Activated CD4-positive, alpha-beta T cell treated with anti-CD3 and anti-CD28 coated beads, Interleukin-2, amount 50 U/mL, for 1 hour (primary cell): ENCODE measurements around the gene OR51B4.

Experiments
- DNase-seq: peaks from one replicate; pipeline ENCODE4 v3.0.0-alpha.2; 2020

Gene OR51B4

GRCh38 chr11:5293028-5293427 is 8.7 kb downstream of the OR51B4 start:
- DNase-seq, result no peak

GRCh38 chr11:5291207-5291838 is 10.4 kb downstream of the OR51B4 start:
- no peak for DNase-seq

GRCh38 chr11:5290106-5290505 is 11.6 kb downstream of the OR51B4 start:
- DNase-seq, result no peak

- DNase-seq, result no peak
These were observed 12.1 kb downstream of the OR51B4 start for GRCh38 chr11:5289696-5290095.

- no peak for DNase-seq
These were observed 12.7 kb downstream of the OR51B4 start for GRCh38 chr11:5288906-5289550.

GRCh38 chr11:5288108-5288905 is 13.4 kb downstream of the OR51B4 start:
- no peak for DNase-seq

GRCh38 chr11:5286901-5287300 is 14.8 kb downstream of the OR51B4 start:
- DNase-seq, result no peak

- no peak for DNase-seq
These were observed 15.4 kb downstream of the OR51B4 start for GRCh38 chr11:5286351-5286750.

GRCh38 chr11:5285703-5286340 is 15.9 kb downstream of the OR51B4 start:
- DNase-seq, result no peak

GRCh38 chr11:5284637-5285036 is 17.1 kb downstream of the OR51B4 start:
- DNase-seq, result no peak

GRCh38 chr11:5283882-5284281 is 17.9 kb downstream of the OR51B4 start:
- DNase-seq, result no peak

GRCh38 chr11:5283086-5283485 is 18.7 kb downstream of the OR51B4 start:
- no peak for DNase-seq

- no peak for DNase-seq
These were observed 19.1 kb downstream of the OR51B4 start for GRCh38 chr11:5282628-5283027.

- DNase-seq, result no peak
These were observed 20.1 kb downstream of the OR51B4 start for GRCh38 chr11:5281596-5281995.

- peak; percentile 0 for DNase-seq
These were observed 21.1 kb downstream of the OR51B4 start for GRCh38 chr11:5280582-5281102.

GRCh38 chr11:5279471-5280090 is 22.2 kb downstream of the OR51B4 start:
- no peak for DNase-seq

GRCh38 chr11:5277807-5278382 is 23.9 kb downstream of the OR51B4 start:
- DNase-seq, result no peak

GRCh38 chr11:5276697-5277096 is 25.0 kb downstream of the OR51B4 start:
- DNase-seq, result no peak

GRCh38 chr11:5275369-5276110 is 26.2 kb downstream of the OR51B4 start:
- DNase-seq, result no peak

- DNase-seq, result no peak
These were observed 27.4 kb downstream of the OR51B4 start for GRCh38 chr11:5274395-5274794.

- DNase-seq, result no peak
These were observed 29.2 kb downstream of the OR51B4 start for GRCh38 chr11:5272395-5273017.
